Measurements from ENCODE around the gene TRAF3IP1. TPM values are rescaled to one million over a fixed set of nuclear protein-coding genes. Genes with fewer than 3 reads are reported as not detected.

Gene TRAF3IP1
- total and polyA plus RNA-seq, 2 of the 13 experiments (the other 11 are each of a cell fraction or from before 2014, with no cell fraction given) = 4.1 to 12.9 TPM

DNA sequence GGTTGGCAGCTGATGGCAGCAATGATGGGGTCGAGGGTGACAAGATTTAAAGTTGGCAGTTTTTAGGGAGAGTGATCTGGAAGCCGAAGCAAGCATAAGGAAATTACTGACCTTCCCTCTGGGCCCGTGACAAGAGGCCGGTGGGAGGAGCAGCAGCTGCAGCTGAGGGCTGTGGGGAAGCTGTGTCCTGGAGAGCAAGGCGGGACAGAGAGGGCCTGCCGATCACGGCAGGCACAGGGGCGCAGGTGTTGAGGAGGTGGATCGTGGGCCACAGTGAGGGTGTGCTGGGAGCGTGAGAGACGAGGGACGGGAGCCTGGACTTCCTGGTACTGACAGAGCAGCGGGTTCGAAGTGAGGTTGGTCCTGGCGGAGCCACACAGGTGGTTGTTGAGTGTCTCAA, 31.0 kb downstream of the TRAF3IP1 start:
- H3K9ac ChIP-seq (ENCODE audit: insufficient read depth, low read depth, low read length) = no peak overlapping the region
- FAIRE-seq (no peak), ATAC-seq (no peak), DNase-seq (ENCODE audit: low spot score) (no peak)
- H3K27me3 ChIP-seq (ENCODE audit: control insufficient read depth in 1 of 2, insufficient read depth in 2 of 2, low read length in 2 of 2) = no peaks in the 10 kb centered on the region
- TF ChIP-seq ZNF451 (CRISPR knock-in tag; IDR thresholded peaks at IDR 0.05) = no peak
- TF ChIP-seq, protein P1, sequence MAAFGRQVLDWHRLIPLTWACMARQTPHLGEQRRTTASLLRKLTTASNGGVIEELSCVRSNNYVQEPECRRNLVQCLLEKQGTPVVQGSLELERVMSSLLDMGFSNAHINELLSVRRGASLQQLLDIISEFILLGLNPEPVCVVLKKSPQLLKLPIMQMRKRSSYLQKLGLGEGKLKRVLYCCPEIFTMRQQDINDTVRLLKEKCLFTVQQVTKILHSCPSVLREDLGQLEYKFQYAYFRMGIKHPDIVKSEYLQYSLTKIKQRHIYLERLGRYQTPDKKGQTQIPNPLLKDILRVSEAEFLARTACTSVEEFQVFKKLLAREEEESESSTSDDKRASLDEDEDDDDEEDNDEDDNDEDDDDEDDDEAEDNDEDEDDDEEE (CRISPR knock-in tag; IDR thresholded peaks at IDR 0.05) = no peak
- no peak for TF ChIP-seq ZNF558 (CRISPR knock-in tag; IDR thresholded peaks at IDR 0.05; ENCODE audit: borderline replicate concordance)
- TF ChIP-seq NFKB2 (CRISPR knock-in tag; IDR thresholded peaks at IDR 0.05; ENCODE audit: borderline replicate concordance) = no peak
- no peak for TF ChIP-seq HOXA5 (CRISPR knock-in tag; IDR thresholded peaks at IDR 0.05)
- no peak for TF ChIP-seq SMARCE1 (IDR thresholded peaks at IDR 0.05; ENCODE audit: borderline replicate concordance)
- no peak for TF ChIP-seq ZSCAN9 (CRISPR knock-in tag; IDR thresholded peaks at IDR 0.05; ENCODE audit: borderline replicate concordance)
- no peak for TF ChIP-seq POLR2AphosphoS5 (IDR thresholded peaks at IDR 0.05; ENCODE audit: low read depth, low read length)
- TF ChIP-seq KLF11 (CRISPR knock-in tag; IDR thresholded peaks at IDR 0.05) = no peak
- no peak for TF ChIP-seq ARNT2 (CRISPR knock-in tag; IDR thresholded peaks at IDR 0.05; ENCODE audit: low read depth)
- POLR2A ChIA-PET = no interaction called here
- no peak overlapping the region for H2AFZ ChIP-seq (ENCODE audit: low read length)
- 97% methylated on average over 15 of the region's 15 CpGs for WGBS (ENCODE audit: low lambda C conversion rate)
- in situ Hi-C loops (cut with HindIII; ENCODE audit: extremely low pct_ligation_motif_present, low pct_unique_long_range_greater_than_20kb) = loop anchor here (25.0 kb wide), 1 partner anchor 436 kb away; no protein-coding TSS in a partner anchor
- CTCF ChIA-PET (ENCODE audit: low intra/inter-chr PET ratio, low total read pairs) = no interaction called here
- no peak overlapping the region for H3K4me2 ChIP-seq (ENCODE audit: low read depth, low read length)
- H3K9me3 ChIP-seq (ENCODE audit: low read length) = no peaks in the 10 kb centered on the region
- H3K79me2 ChIP-seq (ENCODE audit: insufficient read depth, low read length) = no peaks in the 10 kb centered on the region
- H3K4me1 ChIP-seq (ENCODE audit: insufficient read depth, low read length) = no peaks in the 10 kb centered on the region
- H3K4me3 ChIP-seq (replicated peaks in 1 of 3; ENCODE audit: insufficient read depth in 1 of 3, low read depth in 2 of 3, low read length in 3 of 3) = no peak overlapping the region
- no peaks in the 10 kb centered on the region; the same call in 1 of the 2 replicates for H4K20me1 ChIP-seq (ENCODE audit: insufficient read depth, low read length)
- H3K36me3 ChIP-seq (replicated peaks in 1 of 2; ENCODE audit: control insufficient read depth in 1 of 2, insufficient read depth in 2 of 2, low read length in 2 of 2) = peaks cover 13 to 42% of the 10 kb centered on the region in 2 experiments
- BruUV-seq (replicated peaks) = no TSS peak
- H3K27ac ChIP-seq (ENCODE audit: extremely low read length, insufficient read depth, low read length) = no peak overlapping the region
- intact Hi-C loops (cut with micrococcal nuclease; ENCODE audit: unreplicated experiment) = no loop called here
